Measurements from ENCODE around the gene DPAGT1.

GRCh38 chr11:119093942-119094815 lies 7.5 kb downstream of the DPAGT1 start:
- TF ChIP-seq EZH2 (IDR thresholded peaks at IDR 0.05; ENCODE audit: low read depth, unreplicated experiment) (no peak), REST (IDR thresholded peaks at IDR 0.05; ENCODE audit: unreplicated experiment) (no peak), EZH2phosphoT487 (IDR thresholded peaks at IDR 0.05; ENCODE audit: unreplicated experiment) (no peak), ZNF462 (CRISPR knock-in tag; IDR thresholded peaks at IDR 0.05) (no peak), POLR2AphosphoS5 (IDR thresholded peaks at IDR 0.05; ENCODE audit: low read depth) (peak; percentile 26; the same call in 1 of the 2 replicates), ZNF331 (CRISPR knock-in tag; IDR thresholded peaks at IDR 0.05; ENCODE audit: low read depth) (no peak), NANOG (IDR thresholded peaks at IDR 0.05; ENCODE audit: borderline replicate concordance) (no peak), CREB1 (CRISPR knock-in tag; IDR thresholded peaks at IDR 0.05; ENCODE audit: low read depth) (no peak), JUNB (IDR thresholded peaks at IDR 0.05; ENCODE audit: unreplicated experiment) (no peak), STAT1 (IDR thresholded peaks at IDR 0.05; ENCODE audit: unreplicated experiment) (no peak)
- TF ChIP-seq, protein P1, sequence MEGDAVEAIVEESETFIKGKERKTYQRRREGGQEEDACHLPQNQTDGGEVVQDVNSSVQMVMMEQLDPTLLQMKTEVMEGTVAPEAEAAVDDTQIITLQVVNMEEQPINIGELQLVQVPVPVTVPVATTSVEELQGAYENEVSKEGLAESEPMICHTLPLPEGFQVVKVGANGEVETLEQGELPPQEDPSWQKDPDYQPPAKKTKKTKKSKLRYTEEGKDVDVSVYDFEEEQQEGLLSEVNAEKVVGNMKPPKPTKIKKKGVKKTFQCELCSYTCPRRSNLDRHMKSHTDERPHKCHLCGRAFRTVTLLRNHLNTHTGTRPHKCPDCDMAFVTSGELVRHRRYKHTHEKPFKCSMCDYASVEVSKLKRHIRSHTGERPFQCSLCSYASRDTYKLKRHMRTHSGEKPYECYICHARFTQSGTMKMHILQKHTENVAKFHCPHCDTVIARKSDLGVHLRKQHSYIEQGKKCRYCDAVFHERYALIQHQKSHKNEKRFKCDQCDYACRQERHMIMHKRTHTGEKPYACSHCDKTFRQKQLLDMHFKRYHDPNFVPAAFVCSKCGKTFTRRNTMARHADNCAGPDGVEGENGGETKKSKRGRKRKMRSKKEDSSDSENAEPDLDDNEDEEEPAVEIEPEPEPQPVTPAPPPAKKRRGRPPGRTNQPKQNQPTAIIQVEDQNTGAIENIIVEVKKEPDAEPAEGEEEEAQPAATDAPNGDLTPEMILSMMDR (conservative IDR thresholded peaks at IDR 0.05; ENCODE audit: low read depth in 2 of 2) = no peak

All from GM23338 (cell line).